Naive thymus-derived CD4-positive, alpha-beta T cell (primary cell): ENCODE results near the gene TNNI3. TPM values are rescaled to one million over a fixed set of nuclear protein-coding genes. Genes with fewer than 3 reads are reported as not detected.
A peak's percentile ranks its signal among the peaks of the same experiment; 100 is the strongest.

Experiments used
- ATAC-seq: fragments of 150-1000 bp; cut with Tn5 transposase; 2 replicates; pipeline ENCODE4 v1.10.0; 2021; ENCODE audit warnings: mild to moderate bottlenecking, moderate library complexity
- CTCF ChIA-PET: fragments of 350-600 bp; sonication (Branson Sonifier 250); formaldehyde crosslinking; loops from one replicate; lab custom pipeline; 2021; ENCODE audit warnings: antibody characterized with exemption; lab: Charles Lee
- POLR2A ChIA-PET: fragments of 350-600 bp; sonication (Branson Sonifier 250); formaldehyde crosslinking; loops from one replicate; lab custom pipeline; 2021; ENCODE audit warnings: antibody characterized with exemption, inconsistent platforms; lab: Charles Lee
- DNase-seq, 9 donors: peaks; one replicate each; pipeline versions ENCODE4 v3.0.0 to v3.0.0-alpha.2; 2020 to 2022; ENCODE audit warnings: mixed read lengths in 1 of 9
- H3K27ac ChIP-seq: one replicate; pipeline ENCODE4 v1.7.0; 2013; ENCODE audit warnings: mild to moderate bottlenecking, low read depth, low read length, moderate library complexity
- H3K27me3 ChIP-seq, 2 donors: one replicate each; pipeline ENCODE4 v1.7.0; 2013; ENCODE audit warnings: low read length in 2 of 2, mild to moderate bottlenecking in 2 of 2, moderate library complexity in 2 of 2; ENCODE audit not compliant: control insufficient read depth in 2 of 2, insufficient read depth in 2 of 2
- H3K36me3 ChIP-seq, 3 experiments: 1 replicate in 2 of 3; 2 replicates in 1 of 3; pipeline ENCODE4 v1.7.0; 2013; ENCODE audit warnings: low read length in 3 of 3, mild to moderate bottlenecking in 3 of 3, moderate library complexity in 1 of 3; ENCODE audit not compliant: insufficient read depth in 3 of 3, control insufficient read depth in 2 of 3
- H3K4me1 ChIP-seq, 2 donors: one replicate each; pipeline ENCODE4 v1.7.0; 2013; ENCODE audit warnings: low read length in 2 of 2, mild to moderate bottlenecking in 2 of 2, moderate library complexity in 1 of 2; ENCODE audit not compliant: control insufficient read depth in 2 of 2, insufficient read depth in 2 of 2
- H3K4me3 ChIP-seq: 2 replicates; pipeline ENCODE4 v1.7.0; 2013; ENCODE audit warnings: mild to moderate bottlenecking, low read length
- H3K9me3 ChIP-seq, 3 experiments: 1 replicate in 2 of 3; 2 replicates in 1 of 3; pipeline ENCODE4 v1.7.0; 2013; ENCODE audit warnings: low read length in 3 of 3; ENCODE audit not compliant: control insufficient read depth in 2 of 3
- H3K27ac Mint-ChIP-seq, 9 donors: one replicate each; pipeline ENCODE4 v1.8.0; 2020 to 2022; ENCODE audit warnings: mixed read lengths in 9 of 9, mild to moderate bottlenecking in 8 of 9, moderate library complexity in 5 of 9, inconsistent platforms in 2 of 9
- H3K27me3 Mint-ChIP-seq, 5 donors: one replicate each; pipeline ENCODE4 v1.8.0; 2021 to 2022; ENCODE audit warnings: mixed read lengths in 5 of 5, mild to moderate bottlenecking in 1 of 5
- H3K36me3 Mint-ChIP-seq, 5 donors: one replicate each; pipeline ENCODE4 v1.8.0; 2020 to 2022; ENCODE audit warnings: mixed read lengths in 5 of 5, mild to moderate bottlenecking in 3 of 5, inconsistent platforms in 1 of 5
- H3K4me1 Mint-ChIP-seq, 7 donors: one replicate each; pipeline ENCODE4 v1.8.0; 2020 to 2022; ENCODE audit warnings: mixed read lengths in 7 of 7, mild to moderate bottlenecking in 3 of 7, inconsistent platforms in 1 of 7
- H3K4me3 Mint-ChIP-seq, 10 donors: one replicate each; pipeline ENCODE4 v1.8.0; 2020 to 2022; ENCODE audit warnings: mild to moderate bottlenecking in 10 of 10, mixed read lengths in 10 of 10, moderate library complexity in 6 of 10, inconsistent platforms in 2 of 10
- H3K9me3 Mint-ChIP-seq, 11 donors: one replicate each; pipeline ENCODE4 v1.8.0; 2020 to 2022; ENCODE audit warnings: mixed read lengths in 11 of 11, mild to moderate bottlenecking in 4 of 11, inconsistent platforms in 1 of 11, moderate library complexity in 1 of 11
- intact Hi-C, 2 donors: fragments of 100-400 bp; cut with micrococcal nuclease; formaldehyde crosslinking; loops; one replicate each; pipeline ENCODE4 v1.15.1; 2023
- polyA plus RNA-seq, 2 donors: library from polyadenylated mRNA; unstranded; fragments of 300-500 nt; fragmentation: Illumina TruSeq; gene quantifications; one replicate each; pipeline ENCODE4 v1.2.3, GENCODE V29; 2021
- total RNA-seq, 6 experiments: library from RNA in 5 of 6; stranded (reverse) in 5 of 6; gene quantifications; 1 replicate in 5 of 6; 2 replicates in 1 of 6; pipeline ENCODE4 v1.2.3 and lab custom pipeline; 2021 to 2026

TNNI3 gene
- total and polyA plus RNA-seq, 7 experiments from 2014 or later: not detected

DNA sequence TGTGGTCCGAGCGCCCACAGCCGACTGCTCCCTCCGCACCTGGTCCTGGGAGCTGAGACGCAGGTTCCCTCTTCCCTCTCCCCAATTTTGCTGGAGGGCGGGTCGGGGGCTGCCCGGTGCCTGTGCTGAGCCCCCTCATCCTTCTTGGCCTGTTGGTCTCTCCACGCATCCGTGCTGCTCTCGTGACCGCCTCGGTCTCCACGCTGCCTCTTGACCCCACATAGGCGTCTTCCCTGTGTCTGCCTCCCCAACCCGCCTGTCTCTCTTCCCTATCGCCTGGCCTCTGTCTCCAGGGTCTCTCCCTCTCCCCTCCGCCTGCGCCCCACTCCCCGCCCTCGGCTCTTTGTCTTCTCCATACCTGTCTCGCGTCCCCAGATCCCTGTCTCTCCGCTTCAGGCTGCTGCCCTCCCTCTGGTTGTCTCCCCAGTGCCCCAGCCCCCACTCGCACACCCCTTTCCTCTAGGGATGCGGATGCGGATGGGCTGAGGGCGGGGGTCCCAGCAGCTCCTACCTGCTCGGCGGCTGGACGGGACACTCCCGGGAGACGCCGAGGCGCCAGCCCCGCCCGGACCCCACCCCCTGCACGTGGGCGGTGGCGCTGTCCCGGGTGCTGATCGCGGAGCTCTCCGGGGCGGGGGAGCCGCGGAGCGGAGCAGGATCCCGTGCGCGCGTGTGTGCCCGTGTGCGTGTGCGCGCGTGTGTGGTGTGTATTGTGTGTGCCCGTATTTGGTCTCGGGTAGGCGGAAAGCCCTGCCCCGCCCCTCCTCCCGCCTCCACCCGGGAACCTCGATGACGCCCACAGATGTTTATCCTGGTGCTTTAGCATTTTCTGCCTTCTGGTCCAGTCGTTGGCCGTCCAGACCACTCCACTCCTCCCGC lies 22.3 kb upstream of the TNNI3 start, which contains the start of gene SYT5:
Gene SYT5, minus strand, starts transcription at position 684 of the 879 bp plus-strand sequence. CDS start 1,248 bp downstream, outside the sequence.
- CTCF ChIA-PET: interaction anchor here (0.6 kb wide), 1 partner anchor 239 kb away, joined by 4 read pairs; no protein-coding TSS in a partner anchor
- intact Hi-C loops: loop anchor here (1.0 to 5.0 kb wide), 11 partner anchors 20 to 296 kb away; partner anchors contain the start of genes KMT5C (in 2 of the 2), PPP6R1 (in 2 of the 2), PPP1R12C (in 1 of the 2) and RPL28 (in 1 of the 2)

DNA sequence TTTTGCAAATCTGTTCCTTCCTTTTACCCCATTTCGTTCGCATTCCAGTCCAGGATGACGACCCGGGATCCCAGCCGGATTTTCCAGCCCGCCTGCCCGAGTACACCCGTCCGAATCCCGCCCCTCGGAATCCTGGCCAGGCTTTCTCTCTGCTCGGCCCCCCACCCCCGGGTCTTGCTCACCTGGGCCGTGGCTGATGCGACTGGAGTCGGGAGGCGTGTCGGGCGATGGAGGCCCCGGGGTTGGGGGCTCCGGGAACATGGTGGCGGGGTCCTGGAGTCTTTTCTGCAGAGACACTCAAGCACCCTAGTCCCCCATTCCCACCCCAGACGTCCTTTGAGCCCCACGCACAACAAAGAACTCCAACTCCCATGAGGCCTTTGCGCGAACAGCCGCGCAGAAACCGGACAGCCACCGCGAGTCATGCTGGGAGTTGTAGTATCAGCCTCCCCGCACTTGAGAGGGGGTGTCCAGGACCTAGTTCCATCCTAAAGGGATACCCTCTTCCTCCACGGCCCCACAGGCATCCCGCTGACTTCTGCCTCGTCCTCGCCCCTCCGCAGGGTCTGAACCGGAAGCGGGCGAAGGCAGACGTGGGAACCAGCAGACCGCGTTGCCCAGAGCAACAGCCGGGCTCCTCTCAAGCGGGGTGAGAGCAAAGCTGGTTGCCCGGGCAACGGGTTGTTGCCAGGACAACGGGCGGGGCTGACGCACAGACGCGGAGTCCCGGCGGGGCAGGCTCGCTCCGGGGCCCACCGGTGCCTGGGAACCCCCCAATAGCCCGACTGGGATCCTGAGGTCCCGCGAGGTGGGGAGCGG lies 21.5 kb upstream of the TNNI3 start:
- Mint-ChIP-seq H3K4me1 (peaks cover 9 to 36% (median 26%) of the 10 kb centered on the region in 7 donors), H3K9me3 (peaks cover 0 to 6% (median 0%) of the 10 kb centered on the region in 11 donors), H3K27ac (peak overlapping the region; percentile 38 to 94 (median 86)), H3K4me3 (peak overlapping the region; percentile 49 to 85 (median 82)), H3K36me3 (peaks cover 0 to 4% (median 0%) of the 10 kb centered on the region in 5 donors), H3K27me3 (peaks cover 63 to 79% (median 67%) of the 10 kb centered on the region in 5 donors)
- Histone ChIP-seq H3K27me3 (peaks cover 13 to 50% of the 10 kb centered on the region in 2 donors), H3K9me3 (no peaks in the 10 kb centered on the region), H3K27ac (peak overlapping the region; percentile 41), H3K4me3 (peak overlapping the region; percentile 64), H3K4me1 (peaks cover 15 to 32% of the 10 kb centered on the region in 2 donors), H3K36me3 (no peaks in the 10 kb centered on the region)
- POLR2A ChIA-PET: interaction anchor here (2.0 kb wide), 1 partner anchor 80 kb away, joined by 5 read pairs; the partner anchor contains the start of gene PPP6R1
- intact Hi-C loops: loop anchor here (1.0 to 5.0 kb wide), 11 partner anchors 19 to 297 kb away; partner anchors contain the start of genes KMT5C (in 2 of the 2), PPP6R1 (in 2 of the 2), PPP1R12C (in 1 of the 2) and RPL28 (in 1 of the 2)
- peak; percentile 87 to 98 (median 92) for DNase-seq
- CTCF ChIA-PET: no interaction called here
- ATAC-seq: peak; percentile 93

More for the DNA sequence above, 22.3 kb upstream of the TNNI3 start, which contains the start of gene SYT5:
- DNase-seq (peak; percentile 21 to 90 (median 60)), ATAC-seq (peak; percentile 60)
- Mint-ChIP-seq H3K27me3 (peaks cover 55 to 72% (median 62%) of the 10 kb centered on the region in 5 donors), H3K9me3 (peaks cover 0 to 6% (median 0%) of the 10 kb centered on the region in 11 donors), H3K27ac (peak within 1 kb of the TSS; percentile 38 to 94 (median 86)), H3K36me3 (peaks cover 0 to 4% (median 0%) of the 10 kb centered on the region in 5 donors), H3K4me3 (peak within 1 kb of the TSS; percentile 79 to 86 (median 83)), H3K4me1 (peaks cover 9 to 31% (median 19%) of the 10 kb centered on the region in 7 donors)
- Histone ChIP-seq H3K4me3 (peak within 1 kb of the TSS; percentile 64), H3K27ac (peak within 1 kb of the TSS; percentile 41), H3K9me3 (no peaks in the 10 kb centered on the region), H3K27me3 (peaks cover 13 to 42% of the 10 kb centered on the region in 2 donors), H3K4me1 (peaks cover 11 to 27% of the 10 kb centered on the region in 2 donors), H3K36me3 (no peaks in the 10 kb centered on the region)
- POLR2A ChIA-PET: interaction anchor here (2.0 kb wide), 1 partner anchor 79 kb away, joined by 5 read pairs; the partner anchor contains the start of gene PPP6R1

DNA sequence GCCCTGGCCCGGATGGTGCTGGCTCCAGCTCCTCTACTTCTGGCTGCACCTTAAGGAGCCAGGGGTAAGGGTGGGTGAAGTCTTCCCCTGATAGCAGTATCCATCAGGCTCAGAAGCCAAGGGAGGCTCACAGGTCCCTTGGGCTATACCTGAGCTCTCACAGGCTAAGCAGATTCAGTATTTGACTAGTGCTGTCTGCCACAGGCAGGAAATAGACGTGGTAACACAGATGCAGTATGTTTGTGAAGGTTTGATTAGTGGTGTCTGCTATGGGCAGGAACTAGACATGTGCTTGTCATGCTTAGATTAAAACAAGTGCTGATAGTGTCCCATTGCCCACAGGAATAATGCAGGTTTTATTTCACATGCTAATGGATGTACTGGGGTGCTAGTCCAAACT lies 18.5 kb upstream of the TNNI3 start:
- intact Hi-C loops: loop anchor here in 1 of 2 donors (5.0 kb wide), 1 partner anchor 41 kb away; no protein-coding TSS in a partner anchor
- Histone ChIP-seq H3K4me3 (no peak overlapping the region), H3K4me1 (peaks cover 21 to 39% of the 10 kb centered on the region in 2 donors), H3K27me3 (peaks cover 12 to 49% of the 10 kb centered on the region in 2 donors), H3K9me3 (no peaks in the 10 kb centered on the region), H3K36me3 (no peaks in the 10 kb centered on the region), H3K27ac (no peak overlapping the region)
- Mint-ChIP-seq H3K9me3 (peaks cover 0 to 11% (median 4%) of the 10 kb centered on the region in 11 donors), H3K36me3 (peaks cover 0 to 4% (median 0%) of the 10 kb centered on the region in 5 donors), H3K27me3 (peaks cover 69 to 83% (median 78%) of the 10 kb centered on the region in 5 donors), H3K4me3 (no peak overlapping the region), H3K27ac (no peak overlapping the region), H3K4me1 (peaks cover 14 to 48% (median 36%) of the 10 kb centered on the region in 7 donors)
- no peak for ATAC-seq
- no peak for DNase-seq
- ChIA-PET CTCF (no interaction called here), POLR2A (no interaction called here)

DNA sequence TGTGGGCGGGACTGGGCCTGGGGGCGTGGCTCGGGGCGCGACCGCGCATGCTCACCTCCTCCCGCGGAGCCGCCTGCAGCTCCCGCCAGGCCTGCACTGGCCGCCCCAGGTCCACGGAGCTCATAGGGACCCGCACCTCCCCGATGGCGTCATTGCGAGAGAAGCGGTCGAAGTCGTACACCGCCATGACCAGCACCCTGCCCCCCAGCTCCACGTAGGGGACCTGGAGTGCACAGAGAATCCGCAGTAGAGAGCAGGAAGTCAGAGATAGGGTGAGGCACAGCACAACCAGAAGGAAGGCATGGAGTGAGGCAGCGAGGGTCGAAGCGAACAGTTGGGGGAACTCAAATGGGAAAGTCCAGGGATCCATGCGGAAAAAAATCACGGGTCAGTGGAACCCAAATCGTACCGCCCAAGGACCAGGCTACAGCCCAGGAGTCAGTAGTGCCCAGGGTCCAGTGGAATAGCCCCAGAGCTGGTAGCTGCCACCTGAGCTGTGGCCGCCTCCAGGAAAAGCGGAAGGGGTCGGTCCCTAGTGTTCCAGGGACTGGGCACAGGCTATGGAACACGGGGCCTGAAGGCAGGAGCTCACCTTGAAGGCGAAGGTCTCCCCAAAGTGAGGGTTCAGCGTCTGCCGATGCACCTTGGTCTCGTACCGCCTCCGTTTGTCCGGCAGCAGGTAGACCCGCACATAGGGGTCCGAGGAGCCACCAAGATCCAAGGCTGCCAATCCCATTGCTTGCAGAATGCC lies 17.8 kb upstream of the TNNI3 start:
- ChIA-PET CTCF (interaction anchor here (0.7 kb wide), 2 partner anchors 8 to 126 kb away, joined by 3 read pairs; no protein-coding TSS in a partner anchor), POLR2A (interaction anchor here (0.6 kb wide), 1 partner anchor 81 kb away, joined by 4 read pairs; no protein-coding TSS in a partner anchor)
- Histone ChIP-seq H3K9me3 (no peaks in the 10 kb centered on the region), H3K4me1 (peaks cover 21 to 35% of the 10 kb centered on the region in 2 donors), H3K27ac (no peak overlapping the region), H3K27me3 (peaks cover 4 to 42% of the 10 kb centered on the region in 2 donors), H3K36me3 (no peaks in the 10 kb centered on the region), H3K4me3 (no peak overlapping the region)
- Mint-ChIP-seq H3K27me3 (peaks cover 68 to 82% (median 76%) of the 10 kb centered on the region in 5 donors), H3K36me3 (peaks cover 0 to 4% (median 0%) of the 10 kb centered on the region in 5 donors), H3K4me1 (peaks cover 14 to 40% (median 34%) of the 10 kb centered on the region in 7 donors), H3K4me3 (peak overlapping the region in 1 of 10 donors; percentile 51), H3K27ac (no peak overlapping the region), H3K9me3 (peaks cover 0 to 11% (median 5%) of the 10 kb centered on the region in 11 donors)
- ATAC-seq: no peak
- DNase-seq: no peak
- intact Hi-C loops: loop anchor here in 1 of 2 donors (5.0 kb wide), 1 partner anchor 42 kb away; no protein-coding TSS in a partner anchor

DNA sequence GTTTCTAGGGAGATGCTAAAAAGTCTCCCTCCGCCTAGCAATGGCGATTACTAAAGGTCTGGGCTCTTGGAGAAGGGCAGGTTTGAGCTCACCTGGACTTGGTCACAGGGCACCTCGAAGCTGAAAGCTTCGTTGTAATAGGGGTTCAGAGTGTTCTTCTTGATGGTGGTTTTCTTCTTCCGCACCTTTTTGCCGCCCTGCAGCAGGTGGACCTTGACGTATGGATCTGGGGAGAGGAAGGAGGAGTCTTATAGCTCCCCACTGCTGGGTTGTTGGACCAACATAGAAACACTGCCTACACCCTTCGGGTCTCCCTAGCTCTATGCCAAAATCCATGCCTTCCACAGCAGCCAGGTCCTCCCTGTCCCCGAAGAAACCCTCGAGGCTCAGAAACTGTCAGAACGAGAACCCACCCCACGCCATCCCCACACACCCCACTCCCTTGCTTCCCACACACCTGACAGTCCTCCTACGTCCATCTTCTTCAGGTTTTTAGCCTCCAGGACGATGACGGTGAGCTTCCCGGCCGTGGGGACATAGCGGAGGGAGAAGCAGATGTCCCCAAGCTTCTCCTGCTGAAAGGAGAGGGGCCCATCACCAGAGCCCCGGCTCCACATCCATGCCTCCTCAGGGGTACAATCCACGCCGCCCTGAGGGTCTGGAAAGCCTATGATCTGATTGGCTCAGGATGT lies 17.0 kb upstream of the TNNI3 start:
- POLR2A ChIA-PET: interaction anchor here (0.6 kb wide), 1 partner anchor 82 kb away, joined by 4 read pairs; no protein-coding TSS in a partner anchor
- H3K27ac ChIP-seq: no peak overlapping the region
- Mint-ChIP-seq H3K9me3 (peaks cover 0 to 11% (median 4%) of the 10 kb centered on the region in 11 donors), H3K36me3 (peaks cover 0 to 4% (median 0%) of the 10 kb centered on the region in 5 donors), H3K27me3 (peaks cover 72 to 83% (median 79%) of the 10 kb centered on the region in 5 donors), H3K27ac (no peak overlapping the region), H3K4me3 (peak overlapping the region in 7 of 10 donors; percentile 42 to 81 (median 62)), H3K4me1 (peaks cover 12 to 36% (median 29%) of the 10 kb centered on the region in 7 donors)
- intact Hi-C loops: loop anchor here in 1 of 2 donors (5.0 kb wide), 1 partner anchor 43 kb away; no protein-coding TSS in a partner anchor
- CTCF ChIA-PET: interaction anchor here (0.5 to 0.7 kb wide), 2 partner anchors 127 to 129 kb away, joined by 3 read pairs; no protein-coding TSS in a partner anchor
- H3K27me3 ChIP-seq: peaks cover 4 to 39% of the 10 kb centered on the region in 2 donors
- no peaks in the 10 kb centered on the region for H3K36me3 ChIP-seq
- DNase-seq (no peak), ATAC-seq (no peak)
- H3K4me1 ChIP-seq: peaks cover 18 to 28% of the 10 kb centered on the region in 2 donors
- H3K9me3 ChIP-seq: no peaks in the 10 kb centered on the region
- H3K4me3 ChIP-seq: no peak overlapping the region
